A549 (cell line): ENCODE data around the gene TFPT. TPM values are rescaled to one million over a fixed set of nuclear protein-coding genes. Genes with fewer than 3 reads are reported as not detected.
A peak's percentile ranks its signal among the peaks of the same experiment; 100 is the strongest.

Experiments used
- ATAC-seq, 2 experiments: fragments of 200-7000 bp in 1 of 2; fragments of >200 bp in 1 of 2; cut with Nextera tagmentation in 1 of 2; cut with Tn5 transposase in 1 of 2; 3 replicates each; pipeline versions ENCODE4 v1.8.0 to v1.9.1; 2018 to 2020; ENCODE audit warnings: mild to moderate bottlenecking in 1 of 2, moderate library complexity in 1 of 2
- CTCF ChIA-PET: fragments of 300-600 bp; sonication (Branson Sonifier 250); formaldehyde crosslinking; extraction: SDS; loops from one replicate; lab custom pipeline; 2021; ENCODE audit warnings: antibody characterized with exemption, inconsistent platforms; lab: Yijun Ruan, JAX
- POLR2A ChIA-PET: fragments of 350-600 bp; formaldehyde crosslinking; extraction: SDS; loops from one replicate; lab custom pipeline; 2021; ENCODE audit warnings: antibody characterized with exemption, inconsistent platforms; lab: Yijun Ruan, JAX
- DNase-seq, 2 experiments: peaks; one replicate each; pipeline versions ENCODE4 v3.0.0 to v3.0.0-alpha.2; 2011 to 2016; ENCODE audit warnings: low read depth in 1 of 2, low spot score in 1 of 2
- FAIRE-seq: peaks from 2 replicates; lab custom pipeline; 2011; peaks lifted over from hg19 to GRCh38; lab: Jason Lieb, UNC
- H3K27ac ChIP-seq, 2 experiments: fragments of >200 bp; sonication (Bioruptor Twin); formaldehyde crosslinking; 3 replicates each; pipeline ENCODE4 v1.5.1; 2016 to 2017
- H3K4me1 ChIP-seq: fragments of >200 bp; sonication (Bioruptor Twin); formaldehyde crosslinking; 3 replicates; pipeline ENCODE4 v1.6.1; 2016
- H3K4me2 ChIP-seq: fragments of >200 bp; sonication (Bioruptor Twin); formaldehyde crosslinking; 3 replicates; pipeline ENCODE4 v1.6.1; 2016
- H3K4me3 ChIP-seq: fragments of >200 bp; sonication (Bioruptor Twin); formaldehyde crosslinking; 3 replicates; pipeline ENCODE4 v1.5.1; 2016
- H3K9me3 ChIP-seq: fragments of >200 bp; sonication (Bioruptor Twin); formaldehyde crosslinking; 3 replicates; pipeline ENCODE4 v1.6.1; 2016
- BHLHE40 ChIP-seq: IDR thresholded peaks from 2 replicates; pipeline ENCODE4 v1.6.1; 2012; ENCODE audit warnings: low read depth, low read length, inconsistent platforms
- CEBPB ChIP-seq, 2 experiments: fragments of >200 bp in 1 of 2; sonication (Bioruptor Twin) in 1 of 2; formaldehyde crosslinking in 1 of 2; IDR thresholded peaks; 2 replicates each; pipeline ENCODE4 v1.6.1; 2012 to 2016
- CHD2 ChIP-seq: fragments of 150-350 bp; IDR thresholded peaks from 2 replicates; pipeline ENCODE4 v1.6.1; 2014; ENCODE audit warnings: low read length; ENCODE audit not compliant: partially characterized antibody
- GATA3 ChIP-seq: IDR thresholded peaks from 2 replicates; pipeline ENCODE4 v1.6.1; 2012; ENCODE audit warnings: borderline replicate concordance
- HEYL ChIP-seq: fragments of 250-450 bp; sonication (Bioruptor Pico); IDR thresholded peaks from 2 replicates; pipeline ENCODE4 v1.8.0; 2021; ENCODE audit warnings: mild to moderate bottlenecking, moderate library complexity
- KDM1A ChIP-seq: fragments of 200-600 bp; sonication (generic); IDR thresholded peaks from 2 replicates; pipeline ENCODE4 v1.6.1; 2016; ENCODE audit warnings: low read depth, mild to moderate bottlenecking
- MAFK ChIP-seq: fragments of 450-650 bp; IDR thresholded peaks from 2 replicates; pipeline ENCODE4 v1.6.1; 2014; ENCODE audit not compliant: partially characterized antibody
- MYC ChIP-seq: IDR thresholded peaks from 2 replicates; pipeline ENCODE4 v1.6.1; 2012; ENCODE audit warnings: mild to moderate bottlenecking, inconsistent platforms, low read length, improper control_type of control experiment, borderline replicate concordance
- NFE2L2 ChIP-seq: fragments of 150-350 bp; conservative IDR thresholded peaks from 2 replicates; pipeline ENCODE4 v1.6.1; 2014; ENCODE audit warnings: low read length
- PHF8 ChIP-seq: fragments of 200-600 bp; sonication (generic); IDR thresholded peaks from 2 replicates; pipeline ENCODE4 v1.6.1; 2016; ENCODE audit warnings: low read depth, mild to moderate bottlenecking, antibody characterized with exemption, moderate library complexity, borderline replicate concordance
- POLR2A ChIP-seq: IDR thresholded peaks from 2 replicates; pipeline ENCODE4 v1.6.1; 2012; ENCODE audit warnings: mild to moderate bottlenecking, low read length
- RFX5 ChIP-seq: fragments of 450-650 bp; IDR thresholded peaks from 2 replicates; pipeline ENCODE4 v1.7.1; 2014; ENCODE audit warnings: antibody characterized with exemption, mild to moderate bottlenecking, moderate library complexity
- RNF2 ChIP-seq: fragments of 200-600 bp; sonication (generic); IDR thresholded peaks from 2 replicates; pipeline ENCODE4 v1.6.1; 2016; ENCODE audit warnings: low read depth, mild to moderate bottlenecking, antibody characterized with exemption, moderate library complexity, borderline replicate concordance
- TP53 ChIP-seq: fragments of 250-450 bp; sonication (Bioruptor Pico); IDR thresholded peaks from 2 replicates; pipeline ENCODE4 v1.5.0; 2021; ENCODE audit warnings: mild to moderate bottlenecking, moderate library complexity
- ZFP36 ChIP-seq: fragments of 450-650 bp; IDR thresholded peaks from 2 replicates; pipeline ENCODE4 v1.6.1; 2014; ENCODE audit warnings: borderline replicate concordance; ENCODE audit not compliant: partially characterized antibody
- ZNF302 ChIP-seq: fragments of 250-450 bp; sonication (Bioruptor Pico); IDR thresholded peaks from 2 replicates; pipeline ENCODE4 v1.9.0; 2021; ENCODE audit warnings: inconsistent platforms, mild to moderate bottlenecking, moderate library complexity
- WGBS: methylation state at CpG from one replicate; pipeline ENCODE4 v1.1.6; 2017; ENCODE audit errors: missing lambda C conversion rate; 5-methylcytosine and 5-hydroxymethylcytosine counted together
- polyA plus RNA-seq, 4 experiments: library from polyadenylated mRNA; depleted of rRNA in 3 of 4; stranded (reverse); fragments of >200 nt; fragmentation: RNase III in 1 of 4; extraction: RNeasy Plus Mini Kit Qiagen cat#74134 plus additional on column Dnase treatment in 1 of 4; gene quantifications; 2 replicates in 3 of 4; 3 replicates in 1 of 4; pipeline ENCODE4 v1.2.3, GENCODE V29; 2011 to 2017
- TF ChIP-seq, protein P1 (sequence below): IDR thresholded peaks from 2 replicates; pipeline ENCODE4 v1.6.1; 2012
- TF ChIP-seq, protein P2 (sequence below): fragments of >200 bp; sonication (Bioruptor Twin); formaldehyde crosslinking; IDR thresholded peaks from 3 replicates; pipeline ENCODE4 v1.5.1; 2016
- TF ChIP-seq, protein P3 (sequence below): IDR thresholded peaks from 2 replicates; pipeline ENCODE4 v1.6.1; 2012; ENCODE audit warnings: low read depth, borderline replicate concordance
- TF ChIP-seq, protein P4 (sequence below): fragments of >200 bp; sonication (Bioruptor Twin); formaldehyde crosslinking; IDR thresholded peaks from 3 replicates; pipeline ENCODE4 v1.6.1; 2016
- TF ChIP-seq, protein P5 (sequence below): fragments of 200-600 bp; sonication (generic); IDR thresholded peaks from 2 replicates; pipeline ENCODE4 v1.6.1; 2016; ENCODE audit warnings: antibody characterized with exemption, mild to moderate bottlenecking, moderate library complexity

TFPT gene
- polyA plus RNA-seq, 2 of the 4 experiments (the other 2 are of a cell fraction), result 16.1 to 26.1 TPM

DNA sequence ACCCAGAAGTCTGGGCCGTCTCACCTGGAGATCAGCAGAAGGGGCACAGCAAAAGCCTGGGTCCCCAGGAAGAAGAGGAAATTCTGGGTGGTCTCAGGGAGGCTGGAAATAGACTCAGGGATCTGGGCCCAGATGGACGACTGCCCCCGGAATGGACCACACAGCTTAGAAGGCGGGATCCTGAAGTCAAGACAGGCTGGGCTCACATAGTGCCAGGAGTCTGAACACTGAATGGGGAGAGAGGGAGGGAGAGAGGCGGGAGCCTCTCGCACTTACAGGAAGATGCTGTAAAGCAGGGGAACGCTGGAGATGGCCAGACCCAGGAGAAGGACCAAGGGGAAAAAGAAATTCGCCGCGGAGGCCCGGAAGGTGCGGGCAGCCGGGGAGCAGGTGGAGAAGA, 45.4 kb upstream of the TFPT start (continued):
- TF ChIP-seq RFX5, result no peak
- no peak for TF ChIP-seq GATA3
- TF ChIP-seq, all 56 proteins: peak for 0

DNA sequence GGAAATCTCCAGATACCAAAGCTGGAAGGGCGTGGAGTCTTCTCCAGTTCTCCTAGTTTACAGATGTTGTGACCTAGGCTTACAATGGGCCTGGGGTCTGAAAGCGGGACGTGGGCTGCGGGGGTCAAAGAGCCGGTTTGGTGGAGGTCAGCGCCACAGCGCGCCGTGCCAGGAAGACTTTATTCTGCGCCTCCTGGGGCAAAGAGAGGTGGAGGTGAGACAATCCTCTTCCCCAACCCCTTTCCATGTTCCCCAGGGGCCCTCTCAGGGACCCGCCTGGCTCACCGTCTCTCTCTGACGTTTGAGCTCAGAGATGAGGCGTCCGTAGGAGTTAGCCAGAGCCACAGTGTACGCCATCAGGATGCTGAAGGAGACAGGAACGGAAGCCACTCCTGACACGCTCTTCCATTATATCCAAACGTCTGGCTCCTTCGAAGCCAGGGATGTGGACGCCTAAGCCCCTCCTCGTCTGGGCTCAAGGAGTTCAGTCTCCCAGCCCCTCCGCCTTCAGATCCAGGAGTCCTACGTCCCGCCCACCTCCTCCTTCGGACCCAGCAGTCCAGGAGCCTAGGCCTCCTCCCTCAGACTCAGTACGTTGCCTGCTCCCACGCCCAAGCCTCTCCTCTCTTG, 44.8 kb upstream of the TFPT start:
- no peak for FAIRE-seq

DNA sequence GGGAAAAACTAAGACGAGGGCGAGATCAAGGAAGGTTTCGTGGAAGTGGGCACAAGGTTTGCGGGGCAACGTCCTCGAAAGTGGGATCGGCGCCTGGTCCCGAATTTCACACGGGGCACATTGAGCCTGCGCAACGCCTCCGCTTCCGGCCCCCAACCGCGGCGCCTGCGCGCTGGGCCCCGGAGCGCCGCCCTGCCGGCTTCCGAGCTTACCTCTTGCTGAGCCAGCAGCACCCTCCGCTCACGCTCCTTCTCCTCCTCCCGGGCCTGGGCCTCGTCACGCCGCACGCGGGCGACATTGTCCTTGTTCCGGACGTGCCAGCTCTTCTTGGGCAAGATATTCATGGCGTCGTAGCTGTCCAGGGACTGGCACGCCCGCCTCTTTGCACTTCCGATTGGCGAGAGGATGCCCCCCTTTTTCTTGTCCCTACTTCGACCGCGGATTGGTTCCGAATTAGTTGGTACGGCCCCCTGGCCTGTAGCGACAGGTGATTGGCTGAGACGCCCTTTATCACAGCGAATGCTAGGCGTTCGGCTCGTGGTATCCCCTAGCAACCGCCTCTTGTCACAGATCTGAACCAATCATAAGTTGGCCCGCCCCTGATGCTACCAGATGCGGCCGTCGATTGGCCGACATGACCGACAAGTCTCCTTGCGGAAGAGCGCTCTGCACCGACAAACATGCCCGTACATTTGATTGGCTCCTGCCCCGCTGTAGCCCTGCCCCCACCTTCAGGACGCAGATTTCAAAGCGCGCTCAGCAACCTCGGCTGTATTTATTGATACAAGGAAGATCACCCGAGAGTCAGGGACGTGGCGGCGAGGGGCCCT, 44.1 kb upstream of the TFPT start, which contains the start of gene LENG1:
Gene LENG1 (minus strand): TSS at position 370 of the 830 bp plus-strand sequence. CDS start 26 bp downstream, at position 344.
- H3K4me3 ChIP-seq, result peak within 1 kb of the TSS; percentile 56
- no peaks in the 10 kb centered on the region for H3K9me3 ChIP-seq
- WGBS, result under 1% methylated on average over 72 of the region's 72 CpGs
- peaks cover 31% of the 10 kb centered on the region for H3K4me1 ChIP-seq
- DNase-seq (peak; percentile 100), ATAC-seq (peak; percentile 77 to 90), FAIRE-seq (peak; percentile 100)
- POLR2A ChIA-PET, result interaction anchor here (1.0 to 3.0 kb wide), 10 partner anchors 10 to 179 kb away, joined by 3 to 37 read pairs (median 7); partner anchors contain the start of genes CNOT3, MBOAT7, PRPF31 and RPS9
- peak within 1 kb of the TSS; percentile 93 to 95 for H3K27ac ChIP-seq
- CTCF ChIA-PET, result interaction anchor here (0.9 to 3.9 kb wide), 7 partner anchors 8 to 107 kb away, joined by 3 to 27 read pairs (median 7); partner anchors contain the start of gene MBOAT7
- H3K4me2 ChIP-seq, result peak within 1 kb of the TSS; percentile 97
- peak in 1 of 2 experiments; percentile 18; a peak in 2 of 4 replicates for TF ChIP-seq CEBPB (IDR thresholded peaks at IDR 0.05)
- peak; percentile 87; the same call in 1 of the 2 replicates for TF ChIP-seq PHF8
- TF ChIP-seq, protein P1, sequence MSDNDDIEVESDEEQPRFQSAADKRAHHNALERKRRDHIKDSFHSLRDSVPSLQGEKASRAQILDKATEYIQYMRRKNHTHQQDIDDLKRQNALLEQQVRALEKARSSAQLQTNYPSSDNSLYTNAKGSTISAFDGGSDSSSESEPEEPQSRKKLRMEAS, result peak; percentile 97
- TF ChIP-seq, protein P2, sequence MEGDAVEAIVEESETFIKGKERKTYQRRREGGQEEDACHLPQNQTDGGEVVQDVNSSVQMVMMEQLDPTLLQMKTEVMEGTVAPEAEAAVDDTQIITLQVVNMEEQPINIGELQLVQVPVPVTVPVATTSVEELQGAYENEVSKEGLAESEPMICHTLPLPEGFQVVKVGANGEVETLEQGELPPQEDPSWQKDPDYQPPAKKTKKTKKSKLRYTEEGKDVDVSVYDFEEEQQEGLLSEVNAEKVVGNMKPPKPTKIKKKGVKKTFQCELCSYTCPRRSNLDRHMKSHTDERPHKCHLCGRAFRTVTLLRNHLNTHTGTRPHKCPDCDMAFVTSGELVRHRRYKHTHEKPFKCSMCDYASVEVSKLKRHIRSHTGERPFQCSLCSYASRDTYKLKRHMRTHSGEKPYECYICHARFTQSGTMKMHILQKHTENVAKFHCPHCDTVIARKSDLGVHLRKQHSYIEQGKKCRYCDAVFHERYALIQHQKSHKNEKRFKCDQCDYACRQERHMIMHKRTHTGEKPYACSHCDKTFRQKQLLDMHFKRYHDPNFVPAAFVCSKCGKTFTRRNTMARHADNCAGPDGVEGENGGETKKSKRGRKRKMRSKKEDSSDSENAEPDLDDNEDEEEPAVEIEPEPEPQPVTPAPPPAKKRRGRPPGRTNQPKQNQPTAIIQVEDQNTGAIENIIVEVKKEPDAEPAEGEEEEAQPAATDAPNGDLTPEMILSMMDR, result no peak
- no peak for TF ChIP-seq NFE2L2
- peak; percentile 40; the same call in 1 of the 2 replicates for TF ChIP-seq RNF2
- TF ChIP-seq BHLHE40, result no peak
- TF ChIP-seq MAFK, result peak; percentile 82
- no peak for TF ChIP-seq HEYL (CRISPR knock-in tag)
- TF ChIP-seq MYC, result peak; percentile 59
- TF ChIP-seq POLR2A, result peak; percentile 82
- TF ChIP-seq, protein P3, sequence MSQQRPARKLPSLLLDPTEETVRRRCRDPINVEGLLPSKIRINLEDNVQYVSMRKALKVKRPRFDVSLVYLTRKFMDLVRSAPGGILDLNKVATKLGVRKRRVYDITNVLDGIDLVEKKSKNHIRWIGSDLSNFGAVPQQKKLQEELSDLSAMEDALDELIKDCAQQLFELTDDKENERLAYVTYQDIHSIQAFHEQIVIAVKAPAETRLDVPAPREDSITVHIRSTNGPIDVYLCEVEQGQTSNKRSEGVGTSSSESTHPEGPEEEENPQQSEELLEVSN, result peak; percentile 97
- 0 out of 2 replicates have a peak, but pooled peaks have one; percentile 53 for TF ChIP-seq TP53
- TF ChIP-seq, protein P4, sequence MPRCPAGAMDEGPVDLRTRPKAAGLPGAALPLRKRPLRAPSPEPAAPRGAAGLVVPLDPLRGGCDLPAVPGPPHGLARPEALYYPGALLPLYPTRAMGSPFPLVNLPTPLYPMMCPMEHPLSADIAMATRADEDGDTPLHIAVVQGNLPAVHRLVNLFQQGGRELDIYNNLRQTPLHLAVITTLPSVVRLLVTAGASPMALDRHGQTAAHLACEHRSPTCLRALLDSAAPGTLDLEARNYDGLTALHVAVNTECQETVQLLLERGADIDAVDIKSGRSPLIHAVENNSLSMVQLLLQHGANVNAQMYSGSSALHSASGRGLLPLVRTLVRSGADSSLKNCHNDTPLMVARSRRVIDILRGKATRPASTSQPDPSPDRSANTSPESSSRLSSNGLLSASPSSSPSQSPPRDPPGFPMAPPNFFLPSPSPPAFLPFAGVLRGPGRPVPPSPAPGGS, result peak; percentile 86; the same call in 2 of the 3 replicates

More for the DNA sequence above, 44.8 kb upstream of the TFPT start:
- Histone ChIP-seq H3K4me3 (peak overlapping the region; percentile 56), H3K27ac (peak overlapping the region; percentile 76 to 87), H3K4me1 (peaks cover 31% of the 10 kb centered on the region), H3K4me2 (peak overlapping the region; percentile 85), H3K9me3 (no peaks in the 10 kb centered on the region)
- peak; percentile 4 to 8; a peak in 5 of 6 replicates for ATAC-seq
- TF ChIP-seq, protein P5, sequence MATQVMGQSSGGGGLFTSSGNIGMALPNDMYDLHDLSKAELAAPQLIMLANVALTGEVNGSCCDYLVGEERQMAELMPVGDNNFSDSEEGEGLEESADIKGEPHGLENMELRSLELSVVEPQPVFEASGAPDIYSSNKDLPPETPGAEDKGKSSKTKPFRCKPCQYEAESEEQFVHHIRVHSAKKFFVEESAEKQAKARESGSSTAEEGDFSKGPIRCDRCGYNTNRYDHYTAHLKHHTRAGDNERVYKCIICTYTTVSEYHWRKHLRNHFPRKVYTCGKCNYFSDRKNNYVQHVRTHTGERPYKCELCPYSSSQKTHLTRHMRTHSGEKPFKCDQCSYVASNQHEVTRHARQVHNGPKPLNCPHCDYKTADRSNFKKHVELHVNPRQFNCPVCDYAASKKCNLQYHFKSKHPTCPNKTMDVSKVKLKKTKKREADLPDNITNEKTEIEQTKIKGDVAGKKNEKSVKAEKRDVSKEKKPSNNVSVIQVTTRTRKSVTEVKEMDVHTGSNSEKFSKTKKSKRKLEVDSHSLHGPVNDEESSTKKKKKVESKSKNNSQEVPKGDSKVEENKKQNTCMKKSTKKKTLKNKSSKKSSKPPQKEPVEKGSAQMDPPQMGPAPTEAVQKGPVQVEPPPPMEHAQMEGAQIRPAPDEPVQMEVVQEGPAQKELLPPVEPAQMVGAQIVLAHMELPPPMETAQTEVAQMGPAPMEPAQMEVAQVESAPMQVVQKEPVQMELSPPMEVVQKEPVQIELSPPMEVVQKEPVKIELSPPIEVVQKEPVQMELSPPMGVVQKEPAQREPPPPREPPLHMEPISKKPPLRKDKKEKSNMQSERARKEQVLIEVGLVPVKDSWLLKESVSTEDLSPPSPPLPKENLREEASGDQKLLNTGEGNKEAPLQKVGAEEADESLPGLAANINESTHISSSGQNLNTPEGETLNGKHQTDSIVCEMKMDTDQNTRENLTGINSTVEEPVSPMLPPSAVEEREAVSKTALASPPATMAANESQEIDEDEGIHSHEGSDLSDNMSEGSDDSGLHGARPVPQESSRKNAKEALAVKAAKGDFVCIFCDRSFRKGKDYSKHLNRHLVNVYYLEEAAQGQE, result no peak
- TF ChIP-seq ZNF302 (CRISPR knock-in tag), result no peak
- TF ChIP-seq CHD2, result no peak
- TF ChIP-seq PHF8, result peak; percentile 49; the same call in 1 of the 2 replicates
- no peak for TF ChIP-seq KDM1A
- no peak for TF ChIP-seq POLR2A
- no peak for TF ChIP-seq ZFP36
- peak in 1 of 2 experiments; percentile 33 for DNase-seq
- ChIA-PET CTCF (interaction anchor here (0.6 to 3.9 kb wide), 5 partner anchors 7 to 928 kb away, joined by 3 to 27 read pairs (median 7); no protein-coding TSS in a partner anchor), POLR2A (interaction anchor here (0.7 to 3.0 kb wide), 10 partner anchors 10 to 180 kb away, joined by 3 to 37 read pairs (median 6); partner anchors contain the start of genes CNOT3, MBOAT7, PRPF31 and RPS9)
- 11% methylated on average over 28 of the region's 28 CpGs for WGBS
